ENCODE data around the gene CD2.

- no peak for TF ChIP-seq CTCF (IDR thresholded peaks at IDR 0.05)
- TF ChIP-seq POLR2A (IDR thresholded peaks at IDR 0.05; ENCODE audit: low read depth), result no peak
- no peak for TF ChIP-seq EP300 (IDR thresholded peaks at IDR 0.05)
- TF ChIP-seq POLR2AphosphoS5 (IDR thresholded peaks at IDR 0.05), result no peak
These were observed 32.7 kb upstream of the CD2 start for GRCh38 chr1:116721451-116722007.

Data from esophagus muscularis mucosa (tissue), 4 donors.